ENCODE measurements around the gene PRIMA1. TPM values are rescaled to one million over a fixed set of nuclear protein-coding genes. Genes with fewer than 3 reads are reported as not detected.

Gene PRIMA1
- total RNA-seq, 1 experiment from 2014 or later: 2.3 TPM

DNA sequence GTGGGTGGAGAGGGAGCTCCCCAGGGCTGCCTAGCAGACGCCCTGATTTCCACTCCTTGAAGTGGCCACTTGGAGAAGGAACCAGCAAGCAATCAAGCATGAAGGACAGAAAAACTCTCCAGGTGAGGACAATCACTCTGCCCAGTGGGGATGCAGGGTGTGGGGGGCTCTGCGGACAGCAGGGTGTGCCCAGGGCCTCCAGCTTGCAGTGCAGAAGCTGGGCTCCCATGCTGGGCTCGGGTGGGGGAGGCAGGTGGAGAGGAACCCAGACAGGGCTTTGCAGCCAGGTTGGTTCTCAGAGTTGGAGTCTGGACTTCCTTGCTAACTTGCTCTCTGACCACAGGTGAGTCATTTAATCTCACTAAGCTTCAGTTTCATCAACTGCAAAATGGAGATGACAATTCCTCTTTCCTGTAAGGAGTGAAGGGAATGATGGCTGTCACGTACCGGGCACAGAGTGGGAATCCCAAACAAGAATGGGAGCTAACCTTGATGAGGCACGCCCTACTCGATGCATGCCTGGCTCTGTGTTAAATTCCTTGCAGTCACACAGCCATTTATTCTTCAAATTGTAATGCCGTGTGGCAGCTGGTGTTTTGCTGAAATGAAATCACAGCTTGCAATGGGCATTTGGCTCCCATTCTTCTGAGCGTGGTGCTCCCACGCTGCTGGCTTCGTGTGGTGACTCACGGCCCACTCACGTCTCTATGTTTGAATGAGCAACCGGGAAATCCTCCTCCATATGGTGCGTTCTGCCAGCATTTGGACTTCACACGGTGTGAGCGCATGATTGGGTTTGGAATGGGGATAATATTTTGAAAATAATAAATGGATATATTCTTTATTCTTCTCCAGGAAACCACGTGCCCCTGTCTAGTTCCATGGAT, 75.2 kb downstream of the PRIMA1 start:
- no peak overlapping the region; a peak in 2 of 5 replicates for H3K4me3 Mint-ChIP-seq
- no peaks in the 10 kb centered on the region; the same call in none of the 2 replicates for H3K27me3 Mint-ChIP-seq (ENCODE audit: low read depth)
- H3K27me3 ChIP-seq (ENCODE audit: insufficient read depth, low read length): no peaks in the 10 kb centered on the region
- H3K9me3 ChIP-seq (ENCODE audit: control insufficient read depth, low read depth, low read length): no peaks in the 10 kb centered on the region
- H4K91ac ChIP-seq (ENCODE audit: insufficient read length, low read depth, low read length): no peak overlapping the region
- peaks cover 20 to 21% of the 10 kb centered on the region in 2 experiments for H3K4me1 Mint-ChIP-seq
- WGBS (ENCODE audit: extremely low coverage, insufficient read length, low lambda C conversion rate): no CpG with 5 or more reads among the region's 18 CpGs
- H4K8ac ChIP-seq (replicated peaks; ENCODE audit: insufficient read length, low read depth, low read length): no peak overlapping the region
- no peak overlapping the region for H3K27ac ChIP-seq (ENCODE audit: insufficient read length, low read depth, low read length)
- H3K79me2 ChIP-seq (ENCODE audit: insufficient read depth, low read length): no peaks in the 10 kb centered on the region
- no peak overlapping the region for H3K56ac ChIP-seq (ENCODE audit: insufficient read length, low read depth, low read length)
- no peak overlapping the region for H2BK15ac ChIP-seq (ENCODE audit: low read depth, low read length)
- DNase-seq: no peak
- H3K4ac ChIP-seq (ENCODE audit: low read depth, low read length): no peak overlapping the region
- 0 out of 7 replicates have a peak overlapping the region, but pooled peaks of 1 of the 3 experiments have one; percentile 55 for H3K27ac Mint-ChIP-seq
- H3K4me2 ChIP-seq (ENCODE audit: insufficient read depth, insufficient read length, low read length): no peak overlapping the region
- TF ChIP-seq, protein P1, sequence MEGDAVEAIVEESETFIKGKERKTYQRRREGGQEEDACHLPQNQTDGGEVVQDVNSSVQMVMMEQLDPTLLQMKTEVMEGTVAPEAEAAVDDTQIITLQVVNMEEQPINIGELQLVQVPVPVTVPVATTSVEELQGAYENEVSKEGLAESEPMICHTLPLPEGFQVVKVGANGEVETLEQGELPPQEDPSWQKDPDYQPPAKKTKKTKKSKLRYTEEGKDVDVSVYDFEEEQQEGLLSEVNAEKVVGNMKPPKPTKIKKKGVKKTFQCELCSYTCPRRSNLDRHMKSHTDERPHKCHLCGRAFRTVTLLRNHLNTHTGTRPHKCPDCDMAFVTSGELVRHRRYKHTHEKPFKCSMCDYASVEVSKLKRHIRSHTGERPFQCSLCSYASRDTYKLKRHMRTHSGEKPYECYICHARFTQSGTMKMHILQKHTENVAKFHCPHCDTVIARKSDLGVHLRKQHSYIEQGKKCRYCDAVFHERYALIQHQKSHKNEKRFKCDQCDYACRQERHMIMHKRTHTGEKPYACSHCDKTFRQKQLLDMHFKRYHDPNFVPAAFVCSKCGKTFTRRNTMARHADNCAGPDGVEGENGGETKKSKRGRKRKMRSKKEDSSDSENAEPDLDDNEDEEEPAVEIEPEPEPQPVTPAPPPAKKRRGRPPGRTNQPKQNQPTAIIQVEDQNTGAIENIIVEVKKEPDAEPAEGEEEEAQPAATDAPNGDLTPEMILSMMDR (conservative IDR thresholded peaks at IDR 0.05): no peak
- H3K4me1 ChIP-seq (ENCODE audit: insufficient read depth, low read length): no peaks in the 10 kb centered on the region; the same call in 1 of the 2 replicates
- no peaks in the 10 kb centered on the region for H4K20me1 ChIP-seq (ENCODE audit: control insufficient read depth, insufficient read depth, insufficient read length)
- no peak overlapping the region for H3T11ph ChIP-seq (ENCODE audit: low read length)
- H2AK5ac ChIP-seq (ENCODE audit: insufficient read length, low read length): no peak overlapping the region
- no peaks in the 10 kb centered on the region for H3K79me1 ChIP-seq (ENCODE audit: insufficient read depth, low read depth, low read length, poor library complexity, severe bottlenecking)
- H3K9me3 Mint-ChIP-seq: no peaks in the 10 kb centered on the region
- H3K23ac ChIP-seq (ENCODE audit: insufficient read length, low read depth, low read length): no peak overlapping the region
- H3K9ac ChIP-seq (ENCODE audit: extremely low read depth, insufficient read length, low read length): no peak overlapping the region
- no peak overlapping the region for H2BK20ac ChIP-seq (ENCODE audit: low read depth, low read length, poor library complexity, severe bottlenecking)
- H2BK5ac ChIP-seq (ENCODE audit: insufficient read length, low read length): no peak overlapping the region
- H3K14ac ChIP-seq (ENCODE audit: insufficient read depth, low read length): no peak overlapping the region
- no peak overlapping the region for H3K18ac ChIP-seq (ENCODE audit: insufficient read length, low read depth, low read length)
- H3K36me3 Mint-ChIP-seq (ENCODE audit: insufficient read depth in 1 of 3, low read depth in 3 of 3): no peaks in the 10 kb centered on the region; a peak in 1 of 7 replicates
- no peak overlapping the region for H2BK120ac ChIP-seq (ENCODE audit: low read depth, low read length, poor library complexity, severe bottlenecking)
- no peaks in the 10 kb centered on the region for H3K23me2 ChIP-seq (ENCODE audit: insufficient read length, low read depth, low read length, poor library complexity, severe bottlenecking)
- H4K5ac ChIP-seq (ENCODE audit: insufficient read length, low read depth, low read length): no peak overlapping the region
- H2BK12ac ChIP-seq (ENCODE audit: insufficient read length, low read depth, low read length): no peak overlapping the region
- H2AFZ ChIP-seq (ENCODE audit: low read length): no peak overlapping the region

All from H9 (cell line).